Measurements from ENCODE around the gene DSCAML1.

- TF ChIP-seq, protein P1, sequence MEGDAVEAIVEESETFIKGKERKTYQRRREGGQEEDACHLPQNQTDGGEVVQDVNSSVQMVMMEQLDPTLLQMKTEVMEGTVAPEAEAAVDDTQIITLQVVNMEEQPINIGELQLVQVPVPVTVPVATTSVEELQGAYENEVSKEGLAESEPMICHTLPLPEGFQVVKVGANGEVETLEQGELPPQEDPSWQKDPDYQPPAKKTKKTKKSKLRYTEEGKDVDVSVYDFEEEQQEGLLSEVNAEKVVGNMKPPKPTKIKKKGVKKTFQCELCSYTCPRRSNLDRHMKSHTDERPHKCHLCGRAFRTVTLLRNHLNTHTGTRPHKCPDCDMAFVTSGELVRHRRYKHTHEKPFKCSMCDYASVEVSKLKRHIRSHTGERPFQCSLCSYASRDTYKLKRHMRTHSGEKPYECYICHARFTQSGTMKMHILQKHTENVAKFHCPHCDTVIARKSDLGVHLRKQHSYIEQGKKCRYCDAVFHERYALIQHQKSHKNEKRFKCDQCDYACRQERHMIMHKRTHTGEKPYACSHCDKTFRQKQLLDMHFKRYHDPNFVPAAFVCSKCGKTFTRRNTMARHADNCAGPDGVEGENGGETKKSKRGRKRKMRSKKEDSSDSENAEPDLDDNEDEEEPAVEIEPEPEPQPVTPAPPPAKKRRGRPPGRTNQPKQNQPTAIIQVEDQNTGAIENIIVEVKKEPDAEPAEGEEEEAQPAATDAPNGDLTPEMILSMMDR (IDR thresholded peaks at IDR 0.05), result no peak
- no peak for TF ChIP-seq POLR2A (IDR thresholded peaks at IDR 0.05)
Measured at GRCh38 chr11:117441146-117441975, 355.7 kb downstream of the DSCAML1 start.

Measured in uterus (tissue), 2 donors.